ENCODE measurements around the gene SIGLEC7.
"Not testable (repeated sequence)": the region's sequence is repeated elsewhere in the genome, so short reads cannot be mapped to it uniquely, and the experiment has no call there.

The SIGLEC7 gene

GRCh38 chr19:51166846-51167490, 24.9 kb downstream of the SIGLEC7 start:
- no peak for TF ChIP-seq CTCF (IDR thresholded peaks at IDR 0.05; ENCODE audit: low read length, missing control alignments)
- no peak for DNase-seq (ENCODE audit: low read depth)
- no peak overlapping the region for H3K4me3 ChIP-seq (replicated peaks; ENCODE audit: low read depth, low read length)

GRCh38 chr19:51168564-51169282, 26.6 kb downstream of the SIGLEC7 start:
- no peak for DNase-seq (ENCODE audit: low read depth)
- no peak overlapping the region for H3K4me3 ChIP-seq (replicated peaks; ENCODE audit: low read depth, low read length)
- no peak for TF ChIP-seq CTCF (IDR thresholded peaks at IDR 0.05; ENCODE audit: low read length, missing control alignments)

GRCh38 chr19:51169283-51169918, 27.3 kb downstream of the SIGLEC7 start:
- peak; percentile 82 for DNase-seq (ENCODE audit: low read depth)
- not testable (repeated sequence) for H3K4me3 ChIP-seq (replicated peaks; ENCODE audit: low read depth, low read length)
- TF ChIP-seq CTCF (IDR thresholded peaks at IDR 0.05; ENCODE audit: low read length, missing control alignments), result peak; percentile 75

GRCh38 chr19:51172223-51172622, 30.1 kb downstream of the SIGLEC7 start:
- TF ChIP-seq CTCF (IDR thresholded peaks at IDR 0.05; ENCODE audit: low read length, missing control alignments), result no peak
- no peak overlapping the region for H3K4me3 ChIP-seq (replicated peaks; ENCODE audit: low read depth, low read length)
- DNase-seq (ENCODE audit: low read depth), result no peak

- DNase-seq (ENCODE audit: low read depth), result no peak
- no peak overlapping the region for H3K4me3 ChIP-seq (replicated peaks; ENCODE audit: low read depth, low read length)
- no peak for TF ChIP-seq CTCF (IDR thresholded peaks at IDR 0.05; ENCODE audit: low read length, missing control alignments)
Measured at GRCh38 chr19:51173681-51174080, 31.6 kb downstream of the SIGLEC7 start.

GRCh38 chr19:51179256-51179655, 37.2 kb downstream of the SIGLEC7 start:
- DNase-seq (ENCODE audit: low read depth), result no peak
- no peak for TF ChIP-seq CTCF (IDR thresholded peaks at IDR 0.05; ENCODE audit: low read length, missing control alignments)
- H3K4me3 ChIP-seq (replicated peaks; ENCODE audit: low read depth, low read length), result no peak overlapping the region

Measured in fibroblast of pulmonary artery (primary cell).